Ishikawa (cell line): ENCODE data around the gene HOTAIR.

Experiments
- CEBPB ChIP-seq: IDR thresholded peaks from 2 replicates; pipeline ENCODE4 v1.6.1; 2012
- CREB1 ChIP-seq: IDR thresholded peaks from 2 replicates; pipeline ENCODE4 v1.6.1; 2012; ENCODE audit warnings: low read depth
- EP300 ChIP-seq: IDR thresholded peaks from 2 replicates; pipeline ENCODE4 v1.6.1; 2012; ENCODE audit warnings: borderline replicate concordance
- NFIC ChIP-seq: IDR thresholded peaks from 2 replicates; pipeline ENCODE4 v1.6.1; 2012
- RAD21 ChIP-seq: IDR thresholded peaks from 2 replicates; pipeline ENCODE4 v1.6.1; 2012; ENCODE audit warnings: low read depth
- TAF1 ChIP-seq: IDR thresholded peaks from 2 replicates; pipeline ENCODE4 v1.6.1; 2012; ENCODE audit warnings: low read depth, mild to moderate bottlenecking
- TF ChIP-seq, protein P1 (sequence below): IDR thresholded peaks from 2 replicates; pipeline ENCODE4 v1.6.1; 2012
- TF ChIP-seq, protein P2 (sequence below): IDR thresholded peaks from 2 replicates; pipeline ENCODE4 v1.6.1; 2012
- TF ChIP-seq, protein P3 (sequence below): IDR thresholded peaks from 2 replicates; pipeline ENCODE4 v1.6.1; 2012; ENCODE audit warnings: low read depth, mild to moderate bottlenecking

DNA sequence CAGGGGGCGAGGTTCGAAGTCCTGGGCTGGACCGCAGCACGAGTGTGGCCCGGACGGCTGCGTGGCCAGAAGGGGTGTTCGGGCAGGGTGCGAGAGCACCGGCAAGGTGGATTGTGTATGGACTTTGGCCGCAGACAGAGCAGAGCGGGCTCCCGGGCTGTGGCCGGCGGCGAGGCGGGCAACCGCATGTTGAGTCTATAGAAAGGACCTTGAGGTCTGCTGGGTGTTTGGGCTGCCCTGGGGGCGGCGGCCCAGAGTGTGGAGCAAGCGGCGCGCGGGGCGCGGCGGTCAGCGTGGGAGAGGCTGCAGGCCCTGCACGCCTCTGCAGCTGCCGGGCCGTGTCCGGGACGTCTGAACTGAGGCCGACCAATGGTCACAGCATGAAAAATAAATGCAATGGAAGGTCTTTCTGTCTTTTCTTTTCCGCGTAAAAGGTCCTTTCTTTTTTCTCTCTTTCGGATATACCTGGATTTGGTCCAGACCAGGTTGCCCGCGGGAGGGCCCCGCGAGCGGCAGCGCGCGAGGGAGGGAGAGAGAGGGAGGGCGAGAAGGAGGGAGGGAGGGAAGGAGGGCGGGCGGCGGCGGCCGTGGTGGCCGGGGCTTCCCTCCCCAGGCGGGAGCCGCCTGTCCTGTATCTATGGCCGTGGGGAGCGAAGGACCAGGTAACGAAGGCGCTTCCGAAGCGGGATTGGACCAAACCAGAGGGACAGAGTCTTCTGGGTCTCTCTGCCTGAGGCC is 19.7 kb upstream of the HOTAIR start:
- TF ChIP-seq, protein P1, sequence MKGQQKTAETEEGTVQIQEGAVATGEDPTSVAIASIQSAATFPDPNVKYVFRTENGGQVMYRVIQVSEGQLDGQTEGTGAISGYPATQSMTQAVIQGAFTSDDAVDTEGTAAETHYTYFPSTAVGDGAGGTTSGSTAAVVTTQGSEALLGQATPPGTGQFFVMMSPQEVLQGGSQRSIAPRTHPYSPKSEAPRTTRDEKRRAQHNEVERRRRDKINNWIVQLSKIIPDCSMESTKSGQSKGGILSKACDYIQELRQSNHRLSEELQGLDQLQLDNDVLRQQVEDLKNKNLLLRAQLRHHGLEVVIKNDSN = no peak
- TF ChIP-seq TAF1 (no peak), CREB1 (no peak), RAD21 (no peak), EP300 (no peak), CEBPB (no peak), NFIC (no peak)
- TF ChIP-seq, protein P2, sequence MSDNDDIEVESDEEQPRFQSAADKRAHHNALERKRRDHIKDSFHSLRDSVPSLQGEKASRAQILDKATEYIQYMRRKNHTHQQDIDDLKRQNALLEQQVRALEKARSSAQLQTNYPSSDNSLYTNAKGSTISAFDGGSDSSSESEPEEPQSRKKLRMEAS = no peak
- TF ChIP-seq, protein P3, sequence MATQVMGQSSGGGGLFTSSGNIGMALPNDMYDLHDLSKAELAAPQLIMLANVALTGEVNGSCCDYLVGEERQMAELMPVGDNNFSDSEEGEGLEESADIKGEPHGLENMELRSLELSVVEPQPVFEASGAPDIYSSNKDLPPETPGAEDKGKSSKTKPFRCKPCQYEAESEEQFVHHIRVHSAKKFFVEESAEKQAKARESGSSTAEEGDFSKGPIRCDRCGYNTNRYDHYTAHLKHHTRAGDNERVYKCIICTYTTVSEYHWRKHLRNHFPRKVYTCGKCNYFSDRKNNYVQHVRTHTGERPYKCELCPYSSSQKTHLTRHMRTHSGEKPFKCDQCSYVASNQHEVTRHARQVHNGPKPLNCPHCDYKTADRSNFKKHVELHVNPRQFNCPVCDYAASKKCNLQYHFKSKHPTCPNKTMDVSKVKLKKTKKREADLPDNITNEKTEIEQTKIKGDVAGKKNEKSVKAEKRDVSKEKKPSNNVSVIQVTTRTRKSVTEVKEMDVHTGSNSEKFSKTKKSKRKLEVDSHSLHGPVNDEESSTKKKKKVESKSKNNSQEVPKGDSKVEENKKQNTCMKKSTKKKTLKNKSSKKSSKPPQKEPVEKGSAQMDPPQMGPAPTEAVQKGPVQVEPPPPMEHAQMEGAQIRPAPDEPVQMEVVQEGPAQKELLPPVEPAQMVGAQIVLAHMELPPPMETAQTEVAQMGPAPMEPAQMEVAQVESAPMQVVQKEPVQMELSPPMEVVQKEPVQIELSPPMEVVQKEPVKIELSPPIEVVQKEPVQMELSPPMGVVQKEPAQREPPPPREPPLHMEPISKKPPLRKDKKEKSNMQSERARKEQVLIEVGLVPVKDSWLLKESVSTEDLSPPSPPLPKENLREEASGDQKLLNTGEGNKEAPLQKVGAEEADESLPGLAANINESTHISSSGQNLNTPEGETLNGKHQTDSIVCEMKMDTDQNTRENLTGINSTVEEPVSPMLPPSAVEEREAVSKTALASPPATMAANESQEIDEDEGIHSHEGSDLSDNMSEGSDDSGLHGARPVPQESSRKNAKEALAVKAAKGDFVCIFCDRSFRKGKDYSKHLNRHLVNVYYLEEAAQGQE = no peak
